GM18858 (cell line): ENCODE results near the gene UBE2L3.
"Not testable (repeated sequence)": the region's sequence is repeated elsewhere in the genome, so short reads cannot be mapped to it uniquely, and the experiment has no call there.

Experiments used
- ATAC-seq: cut with Tn5 transposase; IDR thresholded peaks from one replicate; pipeline ENCODE4 v1.9.1; 2021; ENCODE audit not compliant: unreplicated experiment

UBE2L3 gene

DNA sequence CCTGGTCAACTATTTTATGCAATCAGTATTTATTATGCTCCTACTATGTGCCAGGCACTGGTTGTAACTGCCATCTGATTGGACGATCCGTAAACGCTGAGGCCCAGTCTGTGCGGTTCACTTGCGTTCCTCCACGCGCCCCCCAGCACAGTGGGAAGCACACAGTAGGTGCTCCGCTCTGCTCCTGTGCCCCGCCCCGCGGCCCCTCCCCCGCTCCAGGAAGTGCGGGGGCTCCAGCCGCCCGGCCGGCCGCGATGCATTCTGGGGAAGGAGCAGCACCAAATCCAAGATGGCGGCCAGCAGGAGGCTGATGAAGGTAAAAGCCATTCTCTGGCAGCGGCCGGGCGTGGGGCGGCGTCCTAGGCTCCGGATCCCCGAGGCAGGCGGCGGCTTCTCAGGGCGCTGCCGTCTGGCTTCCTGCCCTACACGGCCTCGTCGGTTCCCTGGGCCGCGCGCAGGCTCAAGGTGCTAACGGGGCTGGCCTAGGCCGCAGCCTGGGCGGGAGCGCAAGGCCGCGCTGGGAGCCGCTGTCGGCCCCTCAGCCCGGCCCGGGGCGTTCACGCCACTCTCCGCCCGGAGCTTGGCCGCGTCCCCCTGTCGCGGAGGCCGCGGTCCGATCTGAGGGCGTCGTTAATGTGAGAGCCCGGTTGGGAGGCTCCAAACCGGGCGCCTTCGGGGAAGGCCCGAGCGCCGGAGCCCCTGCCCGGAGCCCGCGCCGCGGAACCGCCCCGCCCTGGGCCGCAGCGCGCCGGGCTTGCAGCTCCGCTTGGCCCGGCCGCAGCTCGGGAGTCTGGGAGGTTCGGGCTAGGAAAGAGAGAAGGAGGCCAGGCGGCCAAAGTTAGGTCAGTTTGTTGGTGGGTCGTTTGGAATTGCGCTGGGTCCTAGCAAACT is at the start of gene UBE2L3:
Gene UBE2L3 (plus strand): TSS at position 259 of the 891 bp plus-strand sequence. CDS start 31 bp downstream, at position 290.
- ATAC-seq = peak; percentile 37

DNA sequence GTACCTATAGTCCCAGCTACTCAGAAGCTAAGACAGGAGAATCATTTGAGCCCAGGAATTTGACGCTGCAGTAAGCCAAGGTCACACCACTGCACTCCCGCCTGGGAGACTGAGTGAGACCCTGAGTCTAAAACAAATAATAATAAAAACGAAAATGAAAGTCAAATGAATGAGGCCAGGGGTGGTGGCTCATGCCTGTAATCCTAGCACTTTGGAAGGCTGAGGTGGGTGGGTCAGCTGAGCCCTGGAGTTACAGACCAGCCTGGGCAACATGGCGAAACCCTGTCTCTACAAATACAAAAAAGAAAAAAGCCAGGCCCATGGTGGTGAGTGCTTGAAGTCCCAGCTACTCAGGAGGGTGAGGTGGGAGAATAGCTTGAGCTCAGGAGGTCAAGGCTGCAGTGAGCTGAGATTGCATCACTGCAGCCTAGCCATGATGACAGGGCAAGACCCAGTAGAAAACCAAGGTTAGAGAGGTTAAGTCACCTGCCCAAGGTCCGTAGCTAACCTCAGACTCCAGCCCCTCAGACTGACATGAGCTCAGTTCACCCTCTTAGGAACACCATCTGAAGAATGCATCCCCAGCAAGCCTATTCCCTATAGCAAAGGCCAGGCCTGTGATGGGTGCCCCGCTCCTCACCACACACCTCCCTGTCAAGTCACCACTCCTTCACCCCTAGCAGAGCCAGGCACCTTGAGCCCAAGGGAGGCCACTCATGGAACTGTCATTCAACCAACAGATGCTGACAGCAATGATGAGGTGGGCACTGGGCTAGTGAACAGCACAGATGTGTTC is 40.6 kb upstream of the UBE2L3 start:
- ATAC-seq = not testable (repeated sequence)

GRCh38 chr22:21531525-21531924 is 36.0 kb upstream of the UBE2L3 start:
- not testable (repeated sequence) for ATAC-seq

DNA sequence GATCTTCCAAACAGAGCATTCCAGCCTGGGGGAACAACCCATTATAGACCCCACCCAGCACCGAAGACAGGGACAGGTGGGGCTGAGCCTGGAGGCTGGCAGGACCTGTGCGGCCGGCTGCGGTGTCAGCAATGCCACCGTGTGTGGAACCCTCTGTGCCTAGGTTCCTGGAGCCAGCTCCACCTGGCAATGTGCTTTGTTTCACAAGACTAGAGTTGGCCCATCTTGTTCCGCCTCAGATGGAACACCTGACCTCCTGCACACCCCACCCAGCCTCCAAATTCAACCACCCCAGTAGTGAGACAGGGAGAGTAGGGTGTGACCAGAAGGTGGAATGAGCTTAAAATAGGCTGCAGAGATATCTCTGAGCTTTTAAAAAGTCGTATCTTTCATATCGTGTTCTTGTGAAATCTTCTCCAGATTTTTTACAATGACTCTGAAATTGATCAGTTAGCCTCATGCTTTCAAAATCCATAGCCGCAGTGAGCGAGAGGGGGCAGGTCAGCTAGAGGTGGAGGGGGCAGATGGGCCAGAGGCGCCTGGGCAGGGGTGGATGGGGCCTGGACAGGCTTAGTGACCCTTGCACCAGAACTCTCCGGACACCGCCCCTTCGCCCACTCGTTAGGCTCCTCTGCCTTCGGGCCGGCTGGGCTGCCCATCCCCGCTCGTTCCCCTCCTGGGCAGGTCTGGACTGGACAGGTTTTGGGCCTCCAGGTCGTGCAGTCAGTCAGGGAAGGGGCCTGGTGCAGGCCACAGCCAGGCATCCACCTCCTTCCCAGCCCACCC is 34.5 kb upstream of the UBE2L3 start:
- not testable (repeated sequence) for ATAC-seq

DNA sequence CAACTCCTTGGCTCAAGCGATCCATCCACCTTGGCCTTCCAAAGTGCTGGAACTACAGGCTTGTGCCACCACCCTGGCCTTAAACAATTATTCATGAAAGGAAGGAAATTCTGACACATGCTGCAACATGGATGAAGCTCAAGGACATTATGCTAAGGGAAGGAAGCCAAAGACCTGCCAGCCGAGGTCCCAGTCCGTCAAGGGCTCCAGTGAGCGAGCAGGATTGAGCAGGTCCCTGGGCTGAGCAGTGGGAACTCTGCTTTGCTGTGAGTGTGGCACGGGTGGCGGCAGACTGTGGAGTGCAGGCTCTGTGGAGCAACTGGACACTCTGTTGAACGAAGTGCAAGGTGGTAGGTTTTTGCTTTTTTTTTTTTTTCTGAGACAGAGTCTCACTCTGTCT is 27.7 kb upstream of the UBE2L3 start:
- not testable (repeated sequence) for ATAC-seq

- ATAC-seq = not testable (repeated sequence)
Observed at GRCh38 chr22:21544432-21545322, 22.8 kb upstream of the UBE2L3 start.

GRCh38 chr22:21549558-21549957 is 18.0 kb upstream of the UBE2L3 start:
- ATAC-seq = not testable (repeated sequence)

- not testable (repeated sequence) for ATAC-seq
Observed at GRCh38 chr22:21550008-21550677, 17.4 kb upstream of the UBE2L3 start.

- not testable (repeated sequence) for ATAC-seq
Observed at GRCh38 chr22:21550678-21551047, 16.9 kb upstream of the UBE2L3 start.

DNA sequence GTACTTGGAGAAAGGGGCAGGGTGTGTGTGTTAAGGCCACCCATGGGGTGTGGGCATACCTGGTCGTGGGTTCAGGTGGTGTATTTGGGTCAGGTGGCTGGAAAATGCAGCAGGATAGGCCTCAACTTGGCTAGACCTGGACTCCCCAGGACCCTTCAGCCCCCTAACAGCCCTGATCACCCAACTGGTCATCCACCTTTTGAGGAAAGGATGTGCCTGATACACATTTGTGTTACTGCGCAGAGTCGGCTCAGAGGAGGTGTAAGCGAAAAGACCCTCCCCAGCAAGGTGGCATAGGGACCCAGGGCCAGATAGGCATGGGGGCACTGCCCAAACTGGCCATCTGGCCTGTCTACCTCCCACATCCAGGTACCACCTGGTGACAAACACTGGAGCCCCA is 16.2 kb upstream of the UBE2L3 start, which contains the start of gene RIMBP3C:
Gene RIMBP3C (minus strand): TSS at position 101 of the 400 bp plus-strand sequence. CDS start 485 bp downstream, outside the sequence.
- ATAC-seq = not testable (repeated sequence)

- ATAC-seq = not testable (repeated sequence)
Observed at GRCh38 chr22:21559345-21560125, 8.0 kb upstream of the UBE2L3 start.

DNA sequence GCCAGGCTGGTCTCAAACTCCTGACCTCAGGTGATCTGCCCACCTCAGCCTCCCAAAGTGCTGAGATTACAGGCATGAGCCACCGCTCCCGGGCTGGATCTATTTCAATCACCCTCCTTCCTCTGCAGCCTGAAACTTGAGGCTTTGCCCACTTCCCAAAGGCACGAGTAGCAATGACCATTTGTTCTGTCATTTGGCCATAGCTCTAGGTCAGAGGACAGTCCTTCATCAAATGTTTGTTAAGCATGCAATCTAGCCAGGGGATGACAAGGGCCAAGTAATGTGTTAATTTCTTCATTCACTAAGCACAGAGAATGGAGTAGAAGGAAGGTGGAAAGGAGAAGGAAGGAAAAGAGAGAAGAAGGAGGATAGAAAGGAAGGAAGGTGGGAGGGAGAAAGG is 6.9 kb upstream of the UBE2L3 start:
- ATAC-seq = not testable (repeated sequence)

DNA sequence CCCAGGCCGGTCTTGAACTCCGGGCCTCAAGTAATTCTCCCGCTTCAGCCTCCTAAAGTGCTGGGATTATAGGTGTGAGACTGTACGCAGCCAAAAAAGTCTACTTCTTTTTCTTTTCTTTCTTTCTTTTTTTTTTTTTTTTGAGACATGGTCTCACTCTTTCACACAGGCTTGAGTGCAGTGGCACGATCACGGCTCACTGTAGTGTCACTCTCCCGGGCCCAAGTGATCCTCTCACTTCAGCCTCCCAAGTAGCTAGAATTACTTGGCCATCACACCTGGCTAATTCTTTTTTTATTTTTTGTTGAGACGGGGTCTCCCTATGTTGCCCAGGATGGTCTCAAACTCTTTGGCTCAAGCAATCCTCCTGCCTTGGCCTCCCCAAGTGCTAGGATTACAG is 3.6 kb upstream of the UBE2L3 start:
- no peak for ATAC-seq

DNA sequence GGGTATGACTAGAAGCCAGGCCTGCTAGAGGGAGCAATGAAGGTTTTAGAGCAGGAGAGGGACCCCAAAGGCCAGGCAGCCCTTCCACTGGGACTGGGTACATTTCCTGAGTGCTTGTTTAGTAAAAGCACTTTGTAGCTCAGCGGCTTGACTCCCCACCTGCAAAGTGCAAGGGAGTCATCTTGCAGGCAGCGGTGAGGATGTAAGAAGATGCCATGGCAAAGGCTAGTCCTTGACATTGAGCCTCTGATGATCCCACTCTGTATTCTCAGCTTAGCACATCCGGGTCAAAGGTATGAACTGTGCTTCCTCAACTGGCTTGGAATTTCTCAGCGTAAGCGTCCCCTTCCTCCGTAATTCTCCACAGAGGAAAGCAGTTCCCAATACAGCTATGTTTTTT is 3.1 kb upstream of the UBE2L3 start:
- ATAC-seq = no peak

DNA sequence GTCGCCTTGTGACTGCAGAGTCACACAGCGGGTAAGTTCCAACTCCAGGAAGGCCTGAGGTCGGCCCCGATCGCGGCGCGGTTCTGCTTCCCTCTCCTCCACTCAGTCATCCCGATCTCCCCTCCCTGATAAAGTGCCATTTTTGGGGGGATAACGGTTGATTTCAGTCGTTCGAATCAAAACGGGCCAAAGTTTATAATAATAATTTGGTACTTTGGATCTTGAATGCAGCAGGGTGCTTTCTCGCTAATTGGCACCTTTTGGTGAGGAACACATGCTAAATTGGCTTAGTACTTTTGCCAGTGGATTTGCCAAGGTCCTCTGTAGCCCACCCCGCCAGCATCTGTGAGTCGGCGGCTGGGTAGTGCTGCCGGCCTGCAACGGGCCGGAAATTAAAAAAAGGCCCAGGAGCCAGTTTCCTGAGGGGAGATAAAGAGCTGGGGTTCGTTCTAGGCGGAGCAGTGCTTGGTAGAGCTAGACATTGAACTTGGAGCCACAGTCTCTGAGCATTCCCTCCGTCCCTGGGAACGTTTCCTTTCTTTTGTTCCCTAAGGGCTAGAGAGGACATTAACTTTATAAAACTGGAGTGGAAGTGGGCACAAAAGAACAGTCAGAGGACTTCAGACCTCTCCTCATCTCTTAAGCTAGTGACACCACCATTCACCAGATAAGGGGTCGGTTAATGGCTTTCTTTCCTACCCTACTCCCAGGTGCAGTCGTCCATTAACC is 997 bp downstream of the UBE2L3 start:
- no peak for ATAC-seq

DNA sequence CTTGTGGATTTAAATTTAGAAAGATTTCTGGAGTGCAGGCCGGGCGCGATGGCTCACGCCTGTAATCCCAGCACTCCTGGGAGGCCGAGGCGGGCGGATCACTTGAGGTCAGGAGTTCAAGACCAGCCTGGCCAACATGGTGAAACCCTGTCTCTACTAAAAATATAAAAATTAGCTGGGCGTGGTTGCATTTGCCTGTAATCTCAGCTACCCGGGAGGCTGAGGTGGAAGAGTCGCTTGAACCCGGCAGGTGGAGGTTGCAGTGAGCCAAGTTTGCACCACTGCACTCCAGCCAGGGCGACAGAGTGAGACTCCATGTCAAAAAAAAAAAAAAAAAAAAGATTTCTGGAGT is 1.5 kb downstream of the UBE2L3 start:
- ATAC-seq = not testable (repeated sequence)

DNA sequence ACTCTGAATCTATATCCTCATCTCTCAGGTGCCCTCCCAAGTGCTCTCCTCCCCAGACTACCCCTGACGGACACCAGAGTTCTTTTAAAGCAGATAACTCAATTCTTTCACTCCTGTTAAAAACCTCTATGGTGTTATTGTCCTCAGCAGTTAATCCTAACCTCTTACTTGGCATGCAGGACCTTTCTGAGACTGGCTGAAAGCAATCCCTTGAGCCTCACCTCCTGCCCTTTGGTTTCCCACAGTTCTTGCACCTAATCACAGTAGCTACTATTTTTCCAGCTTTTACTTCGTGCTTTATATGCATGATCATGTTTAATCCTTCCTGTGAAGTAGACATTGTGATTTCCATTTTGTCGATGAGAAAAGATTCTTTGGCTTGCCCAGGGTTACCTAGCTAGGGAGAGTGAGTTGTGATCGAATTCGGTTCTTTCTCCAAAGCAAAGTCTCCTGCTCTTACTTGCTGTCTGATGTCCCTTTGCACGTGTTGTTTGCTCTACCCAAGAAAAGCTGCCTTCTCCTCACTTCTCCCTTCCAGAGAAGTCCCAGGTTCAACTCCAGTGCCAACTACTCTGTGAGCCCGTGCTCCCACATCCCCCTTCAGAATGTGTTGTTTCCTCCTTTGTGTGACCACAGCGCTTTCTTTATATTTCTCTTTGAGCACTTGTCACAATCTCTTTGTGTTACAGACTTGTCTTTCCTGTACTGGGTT is 2.1 kb downstream of the UBE2L3 start:
- ATAC-seq = no peak
